Lung microvascular endothelial cell (primary cell): ENCODE data around the gene ZBTB2. TPM values are rescaled to one million over a fixed set of nuclear protein-coding genes. Genes with fewer than 3 reads are reported as not detected.
"Not testable (repeated sequence)": the region's sequence is repeated elsewhere in the genome, so short reads cannot be mapped to it uniquely, and the experiment has no call there.

Experiments used
- DNase-seq, 2 donors: peaks; one replicate each; pipeline versions ENCODE4 v3.0.0 to v3.0.0-alpha.2; 2010; ENCODE audit warnings: low read depth in 2 of 2
- total RNA-seq: library from RNA; depleted of rRNA; stranded (reverse); fragments of >200 nt; gene quantifications from 2 replicates; pipeline ENCODE4 v1.2.1, GENCODE V29; 2014

ZBTB2 gene
- total RNA-seq, 1 donor from 2014 or later = 6.0 TPM

DNA sequence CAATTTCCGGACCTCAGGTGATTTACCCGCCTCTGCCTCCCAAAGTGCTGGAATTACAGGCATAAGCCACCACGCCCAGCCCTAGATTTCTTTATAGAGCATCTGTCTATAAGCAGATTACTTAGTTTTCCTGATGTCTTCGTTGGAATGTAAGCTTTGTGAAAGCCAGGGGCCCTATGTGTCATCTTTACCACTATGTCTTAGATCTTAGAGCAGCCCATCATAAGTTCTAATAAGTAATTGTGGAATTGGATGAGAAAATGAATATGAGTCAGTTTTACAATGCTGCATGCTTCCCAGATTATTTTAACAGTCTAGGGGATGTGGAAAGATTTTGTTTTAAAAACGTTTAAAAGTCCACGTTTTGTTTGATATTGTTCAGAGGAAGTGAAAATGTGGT, 9.1 kb upstream of the ZBTB2 start:
- peak in 1 of 2 donors; percentile 11 for DNase-seq

DNA sequence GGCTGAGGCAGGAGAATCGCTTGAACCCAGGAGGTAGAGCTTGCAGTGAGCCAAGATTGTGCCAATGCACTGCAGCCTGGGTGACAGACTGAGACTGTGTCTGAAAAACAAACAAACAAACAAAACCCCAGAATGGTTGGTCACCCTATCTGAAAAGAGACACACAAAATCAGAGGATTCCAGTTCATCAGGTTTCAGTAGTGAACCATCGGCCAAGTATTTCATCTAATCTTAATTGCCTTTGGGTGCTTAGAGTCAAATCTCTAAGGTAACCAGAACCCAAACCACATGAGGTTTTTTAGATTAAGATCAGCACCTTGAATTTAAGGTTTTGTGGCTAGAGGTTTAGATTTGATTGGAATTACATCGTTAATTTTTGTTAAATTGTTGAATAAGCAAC, 8.3 kb upstream of the ZBTB2 start:
- DNase-seq = no peak

DNA sequence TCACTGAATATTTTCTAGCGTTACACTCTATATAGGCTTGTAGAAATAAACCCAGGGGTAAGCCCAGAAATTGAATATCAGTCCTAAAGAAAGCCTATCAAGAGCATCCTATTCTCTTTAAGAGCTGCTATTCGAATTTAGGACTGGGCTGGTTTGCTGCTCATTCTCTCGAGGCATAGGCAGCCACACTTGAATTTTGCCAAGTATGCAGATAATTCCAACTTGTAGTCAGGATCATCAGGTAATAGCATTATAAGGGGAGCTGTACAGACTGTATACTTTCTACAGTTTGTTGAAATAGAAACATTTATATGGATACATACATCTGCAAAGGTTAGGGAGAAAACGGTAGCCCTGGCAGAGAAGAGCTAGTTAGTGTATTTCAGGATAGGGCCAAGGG, 2.1 kb upstream of the ZBTB2 start:
- no peak for DNase-seq

DNA sequence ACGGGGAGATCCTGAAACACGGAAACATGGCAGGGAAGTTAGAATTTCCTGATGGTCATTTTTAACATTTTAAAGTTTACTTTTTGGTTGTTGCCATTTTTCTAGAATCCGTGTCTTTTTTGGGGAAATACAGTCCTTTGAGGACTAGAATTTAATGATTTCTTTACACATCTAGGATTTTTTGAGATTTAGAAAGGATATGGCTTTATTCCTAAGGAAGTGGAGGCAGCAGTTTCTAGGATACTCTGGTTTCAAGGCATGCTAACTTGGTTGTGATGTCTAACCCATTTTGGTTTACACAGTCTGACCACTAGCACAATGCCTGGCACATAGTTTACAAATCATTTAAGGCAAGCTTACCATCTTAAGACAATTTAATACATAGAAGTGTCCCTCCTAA, 1.1 kb upstream of the ZBTB2 start:
- DNase-seq = no peak

DNA sequence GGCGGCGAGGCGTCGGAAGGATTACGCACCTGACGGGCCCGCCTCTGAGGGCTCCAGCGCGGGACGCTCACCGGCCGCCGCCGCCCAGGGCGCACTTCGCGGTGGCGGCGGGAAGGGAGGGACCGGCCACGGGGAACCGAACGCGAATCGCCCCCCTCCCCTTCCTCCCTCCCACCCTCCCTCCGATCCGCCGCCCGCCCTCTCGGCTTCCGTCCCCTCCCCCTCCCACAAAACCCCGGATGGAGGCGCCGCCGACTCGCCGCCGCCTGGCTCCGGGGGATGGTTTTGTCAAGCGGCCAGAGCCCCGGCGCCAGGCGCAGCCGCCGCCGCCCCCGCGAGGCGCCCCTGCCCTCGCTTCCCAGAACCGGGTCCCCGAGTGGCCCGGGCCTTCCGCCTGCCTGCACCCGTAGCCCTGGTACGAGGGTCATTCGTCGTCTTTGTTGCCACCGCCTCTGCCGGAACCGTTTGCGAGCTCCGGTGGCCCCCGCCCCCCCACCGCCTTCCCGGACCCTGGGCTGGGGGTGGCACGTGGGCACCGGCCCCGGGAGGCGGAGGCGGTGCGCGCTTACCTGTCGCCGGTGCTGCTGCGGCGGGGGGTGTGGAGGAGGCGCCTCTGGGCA, 398 bp downstream of the ZBTB2 start:
- DNase-seq = peak; percentile 77 to 85

DNA sequence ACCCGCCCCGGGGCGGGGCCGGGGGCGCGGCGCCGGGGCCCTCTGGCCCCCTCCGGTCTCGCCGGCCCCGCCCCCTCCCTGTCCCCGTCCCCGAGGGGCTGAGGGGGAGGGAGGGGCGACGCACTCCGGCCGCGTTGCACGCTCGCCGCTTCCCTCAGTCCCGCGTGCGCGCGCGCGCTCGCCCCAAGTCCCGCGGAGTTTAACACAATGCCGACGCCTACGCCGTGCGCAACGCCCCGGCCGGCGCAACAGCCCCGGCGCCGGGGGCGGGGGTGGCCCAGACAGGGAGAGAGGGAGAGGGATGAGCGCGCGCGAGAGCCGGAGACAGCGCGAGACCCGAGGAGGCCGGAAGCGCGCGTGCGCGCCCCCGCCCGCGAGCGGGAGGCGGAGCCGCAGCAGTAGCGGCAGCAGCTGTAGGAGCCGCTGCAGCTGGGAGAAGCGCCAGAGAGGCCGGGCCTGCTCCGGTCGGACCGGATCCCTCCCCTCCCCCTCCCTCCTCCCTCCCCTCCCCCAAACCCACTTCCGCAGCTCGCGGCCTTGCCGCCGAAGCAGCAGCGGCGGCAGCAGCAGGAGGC, 996 bp downstream of the ZBTB2 start:
- DNase-seq = peak; percentile 99

DNA sequence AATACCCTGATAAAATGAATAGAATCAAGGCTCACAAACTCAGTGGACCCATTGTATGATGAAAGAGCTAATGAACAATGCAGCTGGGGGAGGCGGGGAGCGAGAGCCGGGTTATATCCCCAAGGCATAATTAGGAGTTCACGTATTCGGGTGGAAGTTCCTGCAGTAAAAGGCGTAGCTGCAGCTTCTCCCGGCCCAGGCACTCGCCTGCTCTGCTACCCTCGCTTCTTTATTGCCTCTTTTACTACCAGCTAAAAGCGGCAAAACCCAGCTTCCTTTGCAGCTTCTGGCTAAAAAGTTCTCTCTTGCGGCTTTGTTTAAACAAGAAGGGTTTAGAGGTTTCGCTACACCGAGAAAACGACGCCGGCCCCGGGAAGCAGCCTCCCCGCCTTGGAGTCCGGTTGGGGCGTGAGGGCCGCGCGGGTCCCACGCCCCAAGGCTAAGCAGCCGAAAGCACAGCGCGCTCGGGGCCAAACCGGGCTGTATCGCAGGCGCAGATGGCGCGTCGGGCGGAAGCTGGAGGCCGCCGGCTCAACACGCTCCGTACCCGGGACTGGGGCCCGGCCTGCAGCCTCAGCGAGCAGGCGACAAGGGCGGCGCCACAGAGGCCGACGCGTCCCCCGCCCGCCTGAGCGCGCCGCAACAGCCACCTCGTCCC, 1.6 kb downstream of the ZBTB2 start:
- DNase-seq = peak; percentile 66

DNA sequence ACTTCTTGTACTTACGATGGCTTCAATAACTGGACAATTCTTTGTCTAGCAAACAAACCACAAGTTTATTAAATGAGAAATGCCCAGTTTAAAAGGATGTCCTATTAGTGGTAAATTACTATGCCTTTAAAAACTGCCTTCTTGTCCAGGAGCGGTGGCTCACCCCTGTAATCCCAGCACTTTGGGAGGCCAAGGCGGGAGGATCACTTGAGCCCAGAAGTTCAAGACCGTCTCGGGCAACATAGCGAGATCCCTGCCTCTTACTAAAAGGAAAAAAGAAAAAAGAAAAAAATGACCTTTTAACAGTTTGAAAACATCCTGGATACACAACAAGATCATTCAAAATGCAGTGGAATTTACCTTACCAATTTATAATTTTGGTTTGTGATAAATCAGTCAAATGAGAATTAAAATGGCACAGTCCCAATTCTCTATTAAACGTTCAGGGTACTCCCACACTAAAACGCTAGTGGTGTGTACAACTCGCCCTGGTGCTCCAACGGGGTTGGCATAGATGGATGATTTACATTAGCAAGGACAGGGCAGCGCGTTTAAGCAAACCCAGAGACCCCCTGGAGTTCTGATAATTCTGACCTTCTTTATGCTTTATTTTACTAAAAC, 2.3 kb downstream of the ZBTB2 start:
- peak; percentile 48 to 58 for DNase-seq

DNA sequence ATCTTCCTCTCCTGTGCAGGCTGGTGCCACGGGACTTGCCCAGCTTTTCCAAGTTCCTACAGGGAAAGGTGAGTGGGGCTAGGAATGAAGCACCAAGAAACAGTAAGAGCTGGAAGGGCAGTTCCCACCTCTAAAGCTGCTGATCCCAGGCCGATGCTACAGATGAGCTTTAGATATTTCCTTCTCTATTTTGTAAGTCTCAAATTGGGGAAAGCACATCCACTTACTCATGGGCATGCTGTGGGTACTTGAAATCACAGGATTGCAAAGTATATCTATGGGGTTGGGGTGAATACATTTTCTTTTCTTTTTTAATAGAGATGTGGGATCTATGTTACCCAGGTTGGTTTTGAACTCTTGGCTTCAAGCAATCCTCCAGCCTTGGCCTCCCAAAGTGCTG, 3.1 kb downstream of the ZBTB2 start:
- DNase-seq = no peak

DNA sequence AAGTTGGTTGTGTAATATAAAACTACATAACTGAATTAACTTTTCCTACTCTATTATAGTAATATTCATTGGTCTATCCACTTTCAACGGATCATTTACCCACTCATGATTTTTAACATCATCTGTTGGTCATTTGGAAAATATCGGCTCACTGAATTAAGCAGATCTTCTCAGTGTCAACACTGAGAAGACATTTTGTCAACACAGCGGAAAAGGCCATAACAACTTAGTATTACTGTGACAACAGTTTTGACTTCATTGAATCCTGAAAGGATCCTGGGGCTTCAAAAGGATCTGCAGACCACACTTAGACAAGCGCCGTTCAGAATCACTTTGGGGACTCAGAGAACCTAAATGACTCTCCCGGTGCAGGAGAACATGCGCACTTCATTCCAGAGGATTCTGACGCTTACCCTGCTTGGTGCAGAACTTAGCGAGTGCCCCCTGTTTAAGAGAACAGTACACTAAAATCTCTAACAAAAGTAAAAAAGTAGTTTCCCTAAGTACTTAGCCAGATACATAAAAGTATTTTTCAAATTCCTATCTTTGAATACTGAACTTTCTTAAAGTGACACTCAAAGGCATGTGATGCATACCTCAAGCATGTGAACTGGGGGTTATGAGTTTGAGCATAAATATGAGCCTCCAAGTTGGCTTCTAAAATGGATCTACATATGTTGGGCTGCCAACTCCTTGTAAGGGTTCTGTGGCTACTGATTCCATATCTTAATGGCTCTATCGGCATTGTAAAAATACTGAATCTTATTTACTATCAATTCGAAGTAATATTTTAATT, 4.0 kb downstream of the ZBTB2 start:
- no peak for DNase-seq

DNA sequence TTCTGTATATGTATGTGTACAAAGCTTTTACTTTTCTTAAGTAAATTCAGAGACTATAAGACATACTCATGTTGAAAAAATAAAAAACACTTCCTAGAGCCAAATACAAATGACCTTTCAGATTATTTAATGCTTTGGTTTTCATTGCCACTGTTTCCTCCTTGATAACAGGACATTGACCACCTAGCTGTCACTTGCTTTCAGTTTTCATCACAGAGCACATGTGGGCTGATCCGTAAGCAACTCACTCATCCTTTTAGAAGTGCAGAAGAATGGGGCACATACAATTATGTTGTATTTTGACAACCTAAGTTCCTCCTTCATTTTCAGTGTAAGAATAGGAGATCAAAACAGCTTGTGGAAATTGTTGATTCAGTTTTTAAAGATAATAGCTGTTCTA, 6.2 kb downstream of the ZBTB2 start:
- DNase-seq = peak; percentile 31

DNA sequence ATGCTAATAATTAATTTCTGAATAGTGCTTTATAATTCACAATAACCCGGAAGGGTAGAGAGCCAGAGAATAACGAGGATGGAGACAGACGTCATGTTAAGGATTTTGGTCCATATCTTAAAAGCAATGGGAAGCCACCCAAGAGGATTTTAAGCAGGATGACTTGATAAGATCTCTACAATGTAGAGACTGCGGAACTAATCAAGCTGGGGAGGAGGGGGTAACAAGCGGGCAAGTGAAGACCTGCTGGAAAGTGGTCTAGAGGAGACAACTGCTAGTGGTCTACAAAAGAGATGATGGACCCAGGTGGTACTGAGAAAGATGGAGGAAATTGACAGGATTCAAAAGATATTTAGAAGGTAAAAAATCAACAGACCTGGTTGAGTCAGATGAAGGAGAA, 7.2 kb downstream of the ZBTB2 start:
- DNase-seq = no peak

DNA sequence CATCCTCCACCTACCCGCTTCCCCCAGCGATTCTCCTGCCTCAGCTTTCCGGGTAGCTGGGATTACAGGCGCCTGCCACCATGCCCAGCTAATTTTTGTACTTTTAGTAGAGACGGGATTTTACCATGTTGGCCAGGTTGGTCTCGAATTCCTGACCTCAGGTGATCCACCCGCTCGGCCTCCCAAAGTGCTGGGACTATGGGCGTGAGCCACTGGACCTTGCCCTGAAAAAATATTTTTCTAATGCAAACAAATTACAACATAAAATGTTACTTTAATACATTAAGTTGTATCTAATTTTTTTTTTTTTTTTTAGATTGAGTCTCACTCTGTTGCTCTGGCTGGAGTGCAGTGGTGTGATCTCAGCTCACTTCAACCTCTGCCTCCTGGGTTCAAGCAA, 8.7 kb downstream of the ZBTB2 start:
- not testable (repeated sequence) for DNase-seq

DNA sequence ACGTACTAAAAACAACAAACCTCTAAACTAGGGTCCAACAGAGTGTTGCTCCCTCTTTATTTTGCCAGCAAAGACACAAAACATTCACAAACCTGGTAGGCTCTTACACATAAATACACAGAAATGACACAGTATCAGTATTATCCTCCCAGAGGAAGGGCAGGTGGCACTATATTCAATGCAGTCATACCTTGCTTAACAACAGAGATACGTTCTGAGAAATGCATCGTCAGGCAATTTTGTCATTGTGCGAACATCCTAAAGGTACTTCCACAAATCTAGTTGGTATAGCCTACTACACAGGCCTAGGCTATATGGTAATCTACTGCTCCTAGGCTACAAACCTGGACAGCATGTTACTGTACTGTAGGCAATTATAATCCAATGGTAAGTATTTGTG, 9.6 kb downstream of the ZBTB2 start:
- no peak for DNase-seq

DNA sequence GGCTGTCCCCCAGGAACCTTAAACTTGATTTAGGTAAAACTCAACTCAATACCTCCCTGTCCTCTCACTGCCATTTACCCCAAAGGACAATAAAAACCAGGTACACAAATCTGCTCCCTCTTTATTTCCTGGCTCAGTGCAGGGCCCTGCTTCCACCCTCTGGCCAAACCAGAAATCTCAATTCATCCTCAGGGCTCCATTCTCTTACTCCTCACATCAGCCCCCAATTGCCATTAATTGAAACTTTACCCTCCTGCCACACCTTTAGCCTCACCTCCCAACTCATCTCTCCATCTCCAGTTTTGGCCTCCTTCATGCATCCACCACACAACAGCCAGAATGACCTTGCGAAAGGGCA, 10.5 kb downstream of the ZBTB2 start:
- DNase-seq = no peak

DNA sequence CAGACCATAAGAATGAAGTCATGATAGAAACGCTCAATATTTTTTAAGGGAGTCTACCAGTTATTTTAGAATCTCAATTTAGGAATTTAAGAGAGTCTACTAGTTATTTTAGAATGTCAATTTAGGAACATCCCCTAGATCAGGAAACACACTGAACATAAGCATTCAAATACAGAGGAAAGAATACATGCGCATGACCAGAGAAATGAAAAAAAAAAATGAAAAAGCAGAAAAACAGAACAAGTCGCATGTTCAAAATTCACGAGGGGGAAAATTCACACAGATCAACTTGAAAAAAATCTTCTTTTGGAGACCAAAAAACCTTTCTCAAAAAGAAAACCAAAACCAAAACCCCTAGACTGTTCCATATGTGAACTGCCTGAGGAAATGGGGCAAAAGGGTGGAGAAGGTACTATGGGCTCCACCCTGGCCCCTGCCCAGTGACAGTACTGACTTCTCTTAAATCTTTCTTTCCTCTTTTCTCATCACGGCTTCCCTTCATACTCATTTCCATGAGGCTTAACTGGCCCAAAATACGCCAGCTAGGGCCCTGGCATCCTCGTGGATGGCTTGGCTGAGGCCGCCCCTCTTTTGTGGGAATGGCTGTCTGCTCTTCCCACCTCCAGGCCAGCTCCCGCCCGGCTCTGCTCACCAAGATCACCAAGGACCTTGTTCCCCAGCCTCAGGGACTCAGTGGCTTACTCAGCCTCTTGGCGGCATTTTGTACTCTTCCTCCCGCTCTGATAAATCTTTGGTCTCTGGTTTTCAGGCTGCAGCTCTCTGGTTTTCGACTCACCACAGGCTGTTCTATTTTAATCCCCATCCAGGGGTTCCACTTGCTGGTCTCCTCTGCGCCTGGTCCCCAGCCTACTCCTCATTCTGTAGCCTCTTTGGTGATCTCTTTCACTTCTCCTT, 11.2 kb downstream of the ZBTB2 start:
- DNase-seq = no peak

DNA sequence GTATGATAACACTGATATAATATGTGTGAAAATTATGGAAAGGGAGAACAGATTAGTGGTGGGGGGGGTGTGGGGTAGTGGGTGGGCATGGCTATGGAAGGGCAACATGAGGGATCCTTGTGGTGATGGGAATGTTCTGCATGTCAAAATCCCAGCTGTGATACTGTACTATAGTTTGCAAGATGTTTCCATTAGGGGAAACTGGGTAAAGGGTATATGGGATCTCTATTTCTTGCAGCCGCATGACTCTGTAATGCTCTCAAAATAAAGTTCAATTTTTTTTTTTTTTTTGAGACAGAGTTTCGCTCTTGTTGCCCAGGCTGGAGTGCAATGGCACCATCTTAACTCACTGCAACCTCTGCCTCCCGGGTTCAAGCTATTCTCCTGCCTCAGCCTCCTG, 14.3 kb downstream of the ZBTB2 start:
- no peak for DNase-seq

DNA sequence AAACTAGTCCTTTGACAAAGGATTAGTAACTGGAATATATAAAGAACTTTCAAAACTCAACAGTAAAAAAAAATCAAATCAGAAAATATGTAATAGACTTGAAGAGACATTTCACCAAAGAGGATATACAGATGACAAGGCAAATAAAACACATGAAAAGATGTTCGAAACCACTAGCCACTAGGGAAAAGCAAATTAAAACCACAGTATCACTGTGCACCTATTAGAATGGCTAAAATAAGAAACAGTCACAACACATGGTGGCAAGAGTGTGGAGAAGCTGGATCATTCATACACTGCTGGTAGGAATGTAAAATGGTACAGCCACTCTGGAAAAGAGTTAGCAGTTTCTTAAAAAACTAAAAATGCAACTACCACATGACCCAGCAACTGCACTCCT, 14.9 kb downstream of the ZBTB2 start:
- DNase-seq = no peak

DNA sequence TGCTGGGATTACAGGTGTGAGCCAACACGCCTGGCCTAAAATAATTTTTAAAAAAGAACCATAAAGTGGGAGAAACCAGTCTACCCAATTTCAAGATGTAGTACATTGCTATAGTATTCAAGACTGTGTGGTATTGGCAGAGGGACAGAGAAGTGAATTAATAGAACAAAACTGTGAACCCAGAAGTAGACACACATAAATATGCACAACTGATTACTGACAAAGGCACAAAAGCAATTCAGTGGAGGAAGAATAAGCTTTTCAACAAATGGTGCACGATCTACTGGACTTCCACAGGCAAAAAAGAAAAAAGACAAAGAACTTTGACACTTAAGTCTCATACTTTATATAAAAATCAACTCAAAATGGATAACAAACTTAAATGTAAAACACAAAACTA, 15.5 kb downstream of the ZBTB2 start:
- no peak for DNase-seq

DNA sequence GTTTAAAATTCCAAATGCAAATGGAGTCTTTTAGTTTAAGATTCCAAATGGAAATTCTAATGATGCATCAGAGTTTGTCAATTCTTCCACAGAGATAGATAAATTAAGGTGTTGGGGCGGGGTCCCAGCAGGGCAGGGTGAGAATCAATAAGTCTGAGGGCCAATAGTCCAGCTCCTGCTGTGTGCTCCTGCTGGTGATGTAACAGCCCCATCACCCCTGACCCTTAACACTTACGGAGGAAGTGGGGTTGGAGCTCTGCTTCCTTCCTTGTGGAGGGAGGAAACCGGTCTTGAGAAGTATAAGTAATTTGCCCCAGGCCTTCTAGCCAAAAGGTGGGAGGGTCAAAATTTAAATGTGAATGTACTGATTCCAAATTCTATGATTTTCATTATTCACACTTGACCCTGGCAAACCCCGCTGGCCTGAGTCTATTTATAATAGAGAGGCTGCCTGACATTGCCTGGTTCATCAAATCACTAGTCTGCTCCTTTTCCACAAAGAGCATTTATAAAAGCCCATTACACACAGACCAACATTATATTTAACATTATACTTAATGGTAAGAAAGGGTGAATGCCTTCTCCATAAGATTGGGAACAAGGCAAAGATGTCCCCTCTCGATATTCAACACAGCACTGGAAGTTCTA, 17.2 kb downstream of the ZBTB2 start:
- DNase-seq = peak; percentile 47 to 86

DNA sequence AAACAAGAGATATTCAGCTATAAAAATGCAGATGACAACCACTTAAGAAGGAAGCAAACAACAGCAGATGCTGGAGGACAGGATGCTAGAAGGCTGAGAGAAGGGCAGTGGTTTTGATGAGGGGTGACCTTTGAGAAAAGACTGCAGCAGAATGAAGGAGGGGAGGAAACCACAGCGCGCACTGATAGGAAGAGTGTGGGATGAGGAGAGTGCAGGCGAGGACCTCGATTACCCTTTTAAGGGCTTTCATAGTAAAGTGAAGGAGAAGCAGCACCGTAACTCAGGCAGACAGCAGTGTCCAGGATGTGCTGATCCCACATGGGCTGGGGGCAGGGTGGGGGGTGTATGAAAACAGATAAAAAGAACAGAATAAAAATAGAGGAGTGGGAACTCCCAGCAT, 19.2 kb downstream of the ZBTB2 start:
- DNase-seq = no peak
